ENCODE results near the gene RFX7. TPM values are rescaled to one million over a fixed set of nuclear protein-coding genes. Genes with fewer than 3 reads are reported as not detected.

The RFX7 gene
- total RNA-seq, 4 donors from 2014 or later, result 7.5 to 10.7 (median 9.9) TPM

GRCh38 chr15:56199038-56199437 is 44.6 kb downstream of the RFX7 start:
- intact Hi-C loops (cut with DNase I), result no loop called here

GRCh38 chr15:56194035-56194434 is 49.6 kb downstream of the RFX7 start:
- TF ChIP-seq CTCF (IDR thresholded peaks at IDR 0.05) (no peak), POLR2A (IDR thresholded peaks at IDR 0.05) (no peak)
- intact Hi-C loops (cut with DNase I), result no loop called here
- H3K36me3 ChIP-seq, result no peaks in the 10 kb centered on the region
- WGBS, 2 donors, result 89 to 96% methylated on average over 1 of the region's 1 CpG
- H3K27me3 ChIP-seq, result no peaks in the 10 kb centered on the region
- H3K9me3 ChIP-seq, result no peaks in the 10 kb centered on the region
- no peak for DNase-seq
- H3K27ac ChIP-seq, result no peak overlapping the region
- peaks cover 0 to 10% (median 0%) of the 10 kb centered on the region in 3 donors for H3K4me1 ChIP-seq
- no peak overlapping the region for H3K4me3 ChIP-seq

More at GRCh38 chr15:56199038-56199437, 44.6 kb downstream of the RFX7 start:
- Histone ChIP-seq H3K27ac (no peak overlapping the region), H3K36me3 (peaks cover 0 to 3% (median 0%) of the 10 kb centered on the region in 3 donors), H3K27me3 (no peaks in the 10 kb centered on the region), H3K9me3 (no peaks in the 10 kb centered on the region), H3K4me3 (no peak overlapping the region), H3K4me1 (peaks cover 0 to 6% (median 0%) of the 10 kb centered on the region in 3 donors)
- TF ChIP-seq CTCF (IDR thresholded peaks at IDR 0.05), result no peak
- TF ChIP-seq POLR2A (IDR thresholded peaks at IDR 0.05), result no peak
- WGBS, 2 donors, result 66 to 67% methylated on average over 2 of the region's 2 CpGs
- DNase-seq, result no peak

- no peaks in the 10 kb centered on the region for H3K27me3 ChIP-seq
- no peaks in the 10 kb centered on the region for H3K36me3 ChIP-seq
- DNase-seq, result no peak
- H3K4me1 ChIP-seq, result peaks cover 0 to 10% (median 0%) of the 10 kb centered on the region in 3 donors
- no peak overlapping the region for H3K4me3 ChIP-seq
- no peak overlapping the region for H3K27ac ChIP-seq
- H3K9me3 ChIP-seq, result no peaks in the 10 kb centered on the region
- TF ChIP-seq CTCF (IDR thresholded peaks at IDR 0.05) (no peak), POLR2A (IDR thresholded peaks at IDR 0.05) (no peak)
- intact Hi-C loops (cut with DNase I), result no loop called here
- 90 to 94% methylated on average over 10 of the region's 10 CpGs for WGBS, 2 donors
Measured at GRCh38 chr15:56192659-56193442, 50.8 kb downstream of the RFX7 start.

GRCh38 chr15:56187665-56188064 is 56.0 kb downstream of the RFX7 start:
- intact Hi-C loops (cut with DNase I), result no loop called here
- Histone ChIP-seq H3K36me3 (no peaks in the 10 kb centered on the region), H3K9me3 (no peaks in the 10 kb centered on the region), H3K4me3 (no peak overlapping the region), H3K4me1 (peaks cover 0 to 13% (median 0%) of the 10 kb centered on the region in 3 donors), H3K27me3 (no peaks in the 10 kb centered on the region), H3K27ac (no peak overlapping the region)
- 75 to 82% methylated on average over 1 of the region's 1 CpG for WGBS, 2 donors
- no peak for DNase-seq
- TF ChIP-seq CTCF (IDR thresholded peaks at IDR 0.05), result no peak
- TF ChIP-seq POLR2A (IDR thresholded peaks at IDR 0.05), result no peak

- DNase-seq, result no peak
- no peak overlapping the region for H3K4me3 ChIP-seq
- H3K4me1 ChIP-seq, result peaks cover 0 to 3% (median 0%) of the 10 kb centered on the region in 3 donors
- no peak for TF ChIP-seq CTCF (IDR thresholded peaks at IDR 0.05)
- no peak for TF ChIP-seq POLR2A (IDR thresholded peaks at IDR 0.05)
- WGBS, 2 donors, result 72 to 76% methylated on average over 1 of the region's 1 CpG
- no peaks in the 10 kb centered on the region for H3K27me3 ChIP-seq
- no peaks in the 10 kb centered on the region for H3K36me3 ChIP-seq
- H3K27ac ChIP-seq, result no peak overlapping the region
- intact Hi-C loops (cut with DNase I), result no loop called here
- no peaks in the 10 kb centered on the region for H3K9me3 ChIP-seq
Measured at GRCh38 chr15:56185980-56186379, 57.7 kb downstream of the RFX7 start.
